Naive thymus-derived CD4-positive, alpha-beta T cell (primary cell): ENCODE measurements around the gene SPEG. TPM values are rescaled to one million over a fixed set of nuclear protein-coding genes. Genes with fewer than 3 reads are reported as not detected.

Source experiments
- ATAC-seq: fragments of 150-1000 bp; cut with Tn5 transposase; 2 replicates; pipeline ENCODE4 v1.10.0; 2021; ENCODE audit warnings: mild to moderate bottlenecking, moderate library complexity
- CTCF ChIA-PET: fragments of 350-600 bp; sonication (Branson Sonifier 250); formaldehyde crosslinking; loops from one replicate; lab custom pipeline; 2021; ENCODE audit warnings: antibody characterized with exemption; lab: Charles Lee
- POLR2A ChIA-PET: fragments of 350-600 bp; sonication (Branson Sonifier 250); formaldehyde crosslinking; loops from one replicate; lab custom pipeline; 2021; ENCODE audit warnings: antibody characterized with exemption, inconsistent platforms; lab: Charles Lee
- DNase-seq, 9 donors: peaks; one replicate each; pipeline versions ENCODE4 v3.0.0 to v3.0.0-alpha.2; 2020 to 2022; ENCODE audit warnings: mixed read lengths in 1 of 9
- H3K27ac ChIP-seq: one replicate; pipeline ENCODE4 v1.7.0; 2013; ENCODE audit warnings: mild to moderate bottlenecking, low read depth, low read length, moderate library complexity
- H3K27me3 ChIP-seq, 2 donors: one replicate each; pipeline ENCODE4 v1.7.0; 2013; ENCODE audit warnings: low read length in 2 of 2, mild to moderate bottlenecking in 2 of 2, moderate library complexity in 2 of 2; ENCODE audit not compliant: control insufficient read depth in 2 of 2, insufficient read depth in 2 of 2
- H3K36me3 ChIP-seq, 3 experiments: 1 replicate in 2 of 3; 2 replicates in 1 of 3; pipeline ENCODE4 v1.7.0; 2013; ENCODE audit warnings: low read length in 3 of 3, mild to moderate bottlenecking in 3 of 3, moderate library complexity in 1 of 3; ENCODE audit not compliant: insufficient read depth in 3 of 3, control insufficient read depth in 2 of 3
- H3K4me1 ChIP-seq, 2 donors: one replicate each; pipeline ENCODE4 v1.7.0; 2013; ENCODE audit warnings: low read length in 2 of 2, mild to moderate bottlenecking in 2 of 2, moderate library complexity in 1 of 2; ENCODE audit not compliant: control insufficient read depth in 2 of 2, insufficient read depth in 2 of 2
- H3K4me3 ChIP-seq: 2 replicates; pipeline ENCODE4 v1.7.0; 2013; ENCODE audit warnings: mild to moderate bottlenecking, low read length
- H3K9me3 ChIP-seq, 3 experiments: 1 replicate in 2 of 3; 2 replicates in 1 of 3; pipeline ENCODE4 v1.7.0; 2013; ENCODE audit warnings: low read length in 3 of 3; ENCODE audit not compliant: control insufficient read depth in 2 of 3
- H3K27ac Mint-ChIP-seq, 9 donors: one replicate each; pipeline ENCODE4 v1.8.0; 2020 to 2022; ENCODE audit warnings: mixed read lengths in 9 of 9, mild to moderate bottlenecking in 8 of 9, moderate library complexity in 5 of 9, inconsistent platforms in 2 of 9
- H3K27me3 Mint-ChIP-seq, 5 donors: one replicate each; pipeline ENCODE4 v1.8.0; 2021 to 2022; ENCODE audit warnings: mixed read lengths in 5 of 5, mild to moderate bottlenecking in 1 of 5
- H3K36me3 Mint-ChIP-seq, 5 donors: one replicate each; pipeline ENCODE4 v1.8.0; 2020 to 2022; ENCODE audit warnings: mixed read lengths in 5 of 5, mild to moderate bottlenecking in 3 of 5, inconsistent platforms in 1 of 5
- H3K4me1 Mint-ChIP-seq, 7 donors: one replicate each; pipeline ENCODE4 v1.8.0; 2020 to 2022; ENCODE audit warnings: mixed read lengths in 7 of 7, mild to moderate bottlenecking in 3 of 7, inconsistent platforms in 1 of 7
- H3K4me3 Mint-ChIP-seq, 10 donors: one replicate each; pipeline ENCODE4 v1.8.0; 2020 to 2022; ENCODE audit warnings: mild to moderate bottlenecking in 10 of 10, mixed read lengths in 10 of 10, moderate library complexity in 6 of 10, inconsistent platforms in 2 of 10
- H3K9me3 Mint-ChIP-seq, 11 donors: one replicate each; pipeline ENCODE4 v1.8.0; 2020 to 2022; ENCODE audit warnings: mixed read lengths in 11 of 11, mild to moderate bottlenecking in 4 of 11, inconsistent platforms in 1 of 11, moderate library complexity in 1 of 11
- intact Hi-C, 2 donors: fragments of 100-400 bp; cut with micrococcal nuclease; formaldehyde crosslinking; loops; one replicate each; pipeline ENCODE4 v1.15.1; 2023
- polyA plus RNA-seq, 2 donors: library from polyadenylated mRNA; unstranded; fragments of 300-500 nt; fragmentation: Illumina TruSeq; gene quantifications; one replicate each; pipeline ENCODE4 v1.2.3, GENCODE V29; 2021
- total RNA-seq, 6 experiments: library from RNA in 5 of 6; stranded (reverse) in 5 of 6; gene quantifications; 1 replicate in 5 of 6; 2 replicates in 1 of 6; pipeline ENCODE4 v1.2.3 and lab custom pipeline; 2021 to 2026

SPEG gene
- total and polyA plus RNA-seq, 7 experiments from 2014 or later, result 0.26 to 23.2 (median 11.8) TPM

DNA sequence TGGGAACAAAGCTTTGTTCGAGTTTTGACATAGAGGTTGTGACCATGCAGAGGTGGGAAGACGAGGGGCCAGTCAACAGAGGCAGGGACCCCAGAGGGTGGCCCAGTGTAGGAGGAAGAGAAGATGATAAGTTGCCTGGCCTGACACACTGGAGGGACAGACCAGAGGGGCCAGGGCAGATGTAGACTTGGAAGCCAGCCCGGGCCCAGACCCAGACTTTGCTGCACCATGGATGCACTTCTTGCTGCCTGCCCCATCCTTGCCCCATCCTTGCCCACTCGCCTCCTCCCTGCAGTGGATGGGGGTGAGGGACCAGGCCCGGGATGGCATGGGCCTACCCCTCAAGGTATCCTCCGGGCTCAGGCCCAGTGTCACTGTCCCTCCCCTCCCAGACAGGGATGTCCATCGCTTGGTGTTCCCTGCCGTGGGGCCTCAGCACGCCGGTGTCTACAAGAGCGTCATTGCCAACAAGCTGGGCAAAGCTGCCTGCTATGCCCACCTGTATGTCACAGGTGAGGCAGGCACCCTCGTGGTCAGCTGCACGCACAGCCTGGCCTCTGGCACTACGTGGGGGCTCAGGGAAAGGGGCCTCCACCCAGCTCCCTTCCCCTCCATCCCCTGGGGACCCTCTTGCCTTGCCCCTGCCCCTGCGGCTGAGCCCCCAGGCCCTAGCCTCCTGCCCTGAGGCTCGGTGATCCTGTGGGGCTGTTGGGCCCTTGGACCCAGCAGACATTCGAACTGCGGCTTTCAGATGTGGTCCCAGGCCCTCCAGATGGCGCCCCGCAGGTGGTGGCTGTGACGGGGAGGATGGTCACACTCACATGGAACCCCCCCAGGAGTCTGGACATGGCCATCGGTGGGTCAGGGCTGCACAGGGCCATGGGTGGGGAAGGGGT lies 37.1 kb downstream of the SPEG start:
- no peak overlapping the region for H3K4me3 Mint-ChIP-seq
- no peak for ATAC-seq

DNA sequence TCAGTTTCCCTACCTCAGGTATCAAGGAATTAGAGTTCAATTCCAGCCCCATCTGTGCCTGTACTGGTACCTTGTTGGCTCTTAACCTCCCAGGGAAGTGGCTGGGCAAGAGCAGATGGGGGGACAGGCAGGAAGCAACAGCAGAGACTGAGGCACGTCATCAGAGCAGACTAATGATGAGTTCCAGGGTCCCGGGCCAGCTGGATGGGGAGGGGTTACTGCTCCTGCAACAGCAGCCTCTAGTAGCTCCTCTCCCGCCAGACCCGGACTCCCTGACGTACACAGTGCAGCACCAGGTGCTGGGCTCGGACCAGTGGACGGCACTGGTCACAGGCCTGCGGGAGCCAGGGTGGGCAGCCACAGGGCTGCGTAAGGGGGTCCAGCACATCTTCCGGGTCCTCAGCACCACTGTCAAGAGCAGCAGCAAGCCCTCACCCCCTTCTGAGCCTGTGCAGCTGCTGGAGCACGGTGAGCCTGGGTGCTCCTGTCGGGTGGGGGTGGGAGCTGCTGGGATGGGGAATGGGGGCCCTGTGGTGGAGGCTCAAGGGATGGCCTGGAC lies 38.1 kb downstream of the SPEG start:
- peaks cover 0 to 1% (median 0%) of the 10 kb centered on the region in 11 donors for H3K9me3 Mint-ChIP-seq
- H3K27me3 Mint-ChIP-seq, result peaks cover 0 to 4% (median 0%) of the 10 kb centered on the region in 5 donors
- DNase-seq (no peak), ATAC-seq (no peak)
- peaks cover 0 to 5% (median 0%) of the 10 kb centered on the region in 5 donors for H3K36me3 Mint-ChIP-seq
- H3K4me1 Mint-ChIP-seq, result peaks cover 4 to 5% (median 4%) of the 10 kb centered on the region in 7 donors
- H3K27me3 ChIP-seq, result no peaks in the 10 kb centered on the region
- H3K4me3 Mint-ChIP-seq, result no peak overlapping the region
- H3K4me3 ChIP-seq, result no peak overlapping the region
- no peak overlapping the region for H3K27ac Mint-ChIP-seq
- H3K27ac ChIP-seq, result no peak overlapping the region
- no peaks in the 10 kb centered on the region for H3K36me3 ChIP-seq
- intact Hi-C loops, result no loop called here
- H3K4me1 ChIP-seq, result no peaks in the 10 kb centered on the region
- ChIA-PET CTCF (no interaction called here), POLR2A (no interaction called here)
- H3K9me3 ChIP-seq, result no peaks in the 10 kb centered on the region

More for the DNA sequence above, 37.1 kb downstream of the SPEG start:
- Histone ChIP-seq H3K27me3 (no peaks in the 10 kb centered on the region), H3K9me3 (no peaks in the 10 kb centered on the region), H3K4me3 (no peak overlapping the region), H3K27ac (no peak overlapping the region), H3K36me3 (no peaks in the 10 kb centered on the region), H3K4me1 (no peaks in the 10 kb centered on the region)
- Mint-ChIP-seq H3K36me3 (peaks cover 0 to 8% (median 4%) of the 10 kb centered on the region in 5 donors), H3K27me3 (peaks cover 0 to 4% (median 0%) of the 10 kb centered on the region in 5 donors), H3K4me1 (peaks cover 3 to 5% (median 4%) of the 10 kb centered on the region in 7 donors), H3K9me3 (peaks cover 0 to 1% (median 0%) of the 10 kb centered on the region in 11 donors), H3K27ac (no peak overlapping the region)
- CTCF ChIA-PET, result no interaction called here
- no peak for DNase-seq
- intact Hi-C loops, result no loop called here
- POLR2A ChIA-PET, result no interaction called here

DNA sequence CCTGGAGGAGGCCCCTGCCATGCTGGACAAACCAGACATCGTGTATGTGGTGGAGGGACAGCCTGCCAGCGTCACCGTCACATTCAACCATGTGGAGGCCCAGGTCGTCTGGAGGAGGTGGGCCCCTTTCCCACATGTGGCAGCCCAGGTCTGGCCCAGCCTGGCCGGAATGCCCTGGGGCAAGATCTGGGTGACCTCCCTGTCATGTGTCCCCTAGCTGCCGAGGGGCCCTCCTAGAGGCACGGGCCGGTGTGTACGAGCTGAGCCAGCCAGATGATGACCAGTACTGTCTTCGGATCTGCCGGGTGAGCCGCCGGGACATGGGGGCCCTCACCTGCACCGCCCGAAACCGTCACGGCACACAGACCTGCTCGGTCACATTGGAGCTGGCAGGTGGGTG lies 38.9 kb downstream of the SPEG start:
- H3K4me3 ChIP-seq, result no peak overlapping the region
- H3K36me3 ChIP-seq, result no peaks in the 10 kb centered on the region
- DNase-seq (no peak), ATAC-seq (no peak)
- peaks cover 0 to 1% (median 0%) of the 10 kb centered on the region in 11 donors for H3K9me3 Mint-ChIP-seq
- intact Hi-C loops, result no loop called here
- H3K9me3 ChIP-seq, result no peaks in the 10 kb centered on the region
- H3K27ac Mint-ChIP-seq, result no peak overlapping the region
- CTCF ChIA-PET, result interaction anchor here (0.7 kb wide), 1 partner anchor 56 kb away, joined by 7 read pairs; no protein-coding TSS in a partner anchor
- POLR2A ChIA-PET, result no interaction called here
- H3K36me3 Mint-ChIP-seq, result peaks cover 0 to 5% (median 0%) of the 10 kb centered on the region in 5 donors
- no peak overlapping the region for H3K4me3 Mint-ChIP-seq
- H3K4me1 Mint-ChIP-seq, result peaks cover 4 to 5% (median 4%) of the 10 kb centered on the region in 7 donors
- H3K27me3 ChIP-seq, result no peaks in the 10 kb centered on the region
- no peak overlapping the region for H3K27ac ChIP-seq
- no peaks in the 10 kb centered on the region for H3K4me1 ChIP-seq
- H3K27me3 Mint-ChIP-seq, result peaks cover 0 to 4% (median 0%) of the 10 kb centered on the region in 5 donors

DNA sequence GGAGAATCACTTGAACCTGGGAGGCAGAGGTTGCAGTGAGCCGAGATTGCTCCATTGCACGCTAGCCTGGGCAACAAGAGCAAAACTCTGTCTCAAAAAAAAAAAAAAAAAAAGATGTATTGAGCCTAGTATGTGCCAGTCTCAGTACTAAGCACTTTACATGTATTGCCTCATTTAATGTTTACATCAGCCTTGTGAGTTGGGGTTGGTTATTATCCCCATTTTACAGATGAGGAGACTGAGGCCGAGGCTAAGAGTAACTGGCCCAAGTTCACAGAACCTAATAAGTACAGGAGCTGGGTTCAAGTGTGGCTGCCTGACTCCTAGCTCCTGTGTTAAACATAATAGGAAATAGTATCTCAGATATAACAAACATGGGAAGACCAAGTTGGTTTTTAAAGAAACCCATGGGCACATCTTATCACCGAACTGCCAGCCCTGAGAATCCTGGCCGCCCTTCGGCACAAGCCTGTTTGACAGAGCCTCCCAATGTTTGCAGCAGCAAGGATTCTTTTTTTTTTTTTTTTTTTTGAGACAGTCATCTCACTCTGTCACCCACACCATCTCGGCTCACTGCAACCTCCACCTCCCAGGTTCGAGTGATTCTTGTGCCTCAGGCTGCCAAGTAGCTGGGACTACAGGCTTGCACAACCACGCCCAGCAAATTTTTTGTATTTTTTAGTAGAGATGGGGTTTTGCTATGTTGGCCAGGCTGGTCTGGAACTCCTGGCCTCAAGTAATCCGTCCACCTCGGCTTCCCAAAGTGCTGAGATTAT lies 39.8 kb downstream of the SPEG start:
- Histone ChIP-seq H3K9me3 (no peaks in the 10 kb centered on the region), H3K27me3 (no peaks in the 10 kb centered on the region), H3K4me1 (no peaks in the 10 kb centered on the region), H3K4me3 (no peak overlapping the region), H3K27ac (no peak overlapping the region), H3K36me3 (no peaks in the 10 kb centered on the region)
- intact Hi-C loops, result no loop called here
- no peak overlapping the region for H3K4me3 Mint-ChIP-seq
- H3K36me3 Mint-ChIP-seq, result peaks cover 0 to 6% (median 0%) of the 10 kb centered on the region in 5 donors
- no peak overlapping the region for H3K27ac Mint-ChIP-seq
- CTCF ChIA-PET, result interaction anchor here (0.7 kb wide), 1 partner anchor 55 kb away, joined by 7 read pairs; no protein-coding TSS in a partner anchor
- H3K4me1 Mint-ChIP-seq, result peaks cover 4 to 5% (median 4%) of the 10 kb centered on the region in 7 donors
- no peak for DNase-seq
- POLR2A ChIA-PET, result no interaction called here
- H3K9me3 Mint-ChIP-seq, result peaks cover 0 to 1% (median 0%) of the 10 kb centered on the region in 11 donors
- peaks cover 0 to 4% (median 0%) of the 10 kb centered on the region in 5 donors for H3K27me3 Mint-ChIP-seq
- no peak for ATAC-seq

DNA sequence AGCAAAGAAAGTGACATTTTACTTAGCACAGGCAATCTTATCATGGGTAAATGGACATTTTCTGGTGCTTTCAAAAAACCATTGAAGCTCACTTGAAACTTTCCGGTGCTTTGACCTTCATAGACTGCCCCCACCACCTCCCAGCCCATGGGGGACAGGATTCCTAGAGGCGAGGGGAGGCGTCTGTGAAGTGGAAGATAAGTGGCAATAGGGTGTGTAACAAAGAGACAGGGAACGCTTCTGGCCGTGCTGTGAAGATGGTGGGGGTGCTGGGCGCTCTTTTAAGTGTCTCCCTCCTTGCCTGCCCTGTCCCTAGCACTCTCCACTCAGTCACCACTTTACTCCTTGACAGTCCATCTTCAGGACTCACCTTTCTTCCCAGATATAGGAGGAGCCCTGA lies 40.6 kb downstream of the SPEG start:
- Histone ChIP-seq H3K4me3 (no peak overlapping the region), H3K4me1 (no peaks in the 10 kb centered on the region), H3K36me3 (no peaks in the 10 kb centered on the region), H3K27ac (no peak overlapping the region), H3K9me3 (no peaks in the 10 kb centered on the region), H3K27me3 (no peaks in the 10 kb centered on the region)
- Mint-ChIP-seq H3K36me3 (peaks cover 0 to 8% (median 0%) of the 10 kb centered on the region in 5 donors), H3K4me3 (no peak overlapping the region), H3K4me1 (peaks cover 4 to 5% (median 4%) of the 10 kb centered on the region in 7 donors), H3K27ac (no peak overlapping the region), H3K9me3 (peaks cover 0 to 1% (median 0%) of the 10 kb centered on the region in 11 donors), H3K27me3 (peaks cover 0 to 4% (median 0%) of the 10 kb centered on the region in 5 donors)
- ChIA-PET CTCF (interaction anchor here (0.8 to 1.8 kb wide), 2 partner anchors 45 to 54 kb away, joined by 3 to 6 read pairs; no protein-coding TSS in a partner anchor), POLR2A (no interaction called here)
- DNase-seq (no peak), ATAC-seq (no peak)
- intact Hi-C loops, result no loop called here
